ENCODE measurements around the gene SLC31A1.

The SLC31A1 gene

GRCh38 chr9:113221003-113221799 lies at the start of gene SLC31A1, which contains the start of gene FKBP15:
Gene SLC31A1 (plus strand): TSS chr9:113221544. CDS start chr9:113256149, 34,605 bp downstream.
Gene FKBP15 (minus strand): TSS chr9:113221277. CDS start chr9:113221243, 34 bp downstream.
- peak; percentile 96 for DNase-seq

- DNase-seq: no peak
Observed at GRCh38 chr9:113173341-113173740, 48.0 kb upstream of the SLC31A1 start.

GRCh38 chr9:113176803-113177202 lies 44.5 kb upstream of the SLC31A1 start:
- DNase-seq: no peak

GRCh38 chr9:113177251-113177650 lies 44.1 kb upstream of the SLC31A1 start:
- no peak for DNase-seq

- DNase-seq: no peak
Observed at GRCh38 chr9:113178087-113178486, 43.3 kb upstream of the SLC31A1 start.

GRCh38 chr9:113179839-113180238 lies 41.5 kb upstream of the SLC31A1 start:
- DNase-seq: no peak

GRCh38 chr9:113181165-113181564 lies 40.2 kb upstream of the SLC31A1 start:
- DNase-seq: no peak

- no peak for DNase-seq
Observed at GRCh38 chr9:113183956-113184488, 37.3 kb upstream of the SLC31A1 start.

- no peak for DNase-seq
Observed at GRCh38 chr9:113184539-113184938, 36.8 kb upstream of the SLC31A1 start.

- no peak for DNase-seq
Observed at GRCh38 chr9:113185271-113185670, 36.1 kb upstream of the SLC31A1 start.

GRCh38 chr9:113186137-113186755 lies 35.1 kb upstream of the SLC31A1 start:
- DNase-seq: no peak

GRCh38 chr9:113187929-113188595 lies 33.3 kb upstream of the SLC31A1 start:
- no peak for DNase-seq

- DNase-seq: no peak
Observed at GRCh38 chr9:113192455-113192854, 28.9 kb upstream of the SLC31A1 start.

GRCh38 chr9:113199683-113200329 lies 21.5 kb upstream of the SLC31A1 start:
- no peak for DNase-seq

- DNase-seq: no peak
Observed at GRCh38 chr9:113205432-113205831, 15.9 kb upstream of the SLC31A1 start.

- DNase-seq: no peak
Observed at GRCh38 chr9:113205861-113206260, 15.5 kb upstream of the SLC31A1 start.

GRCh38 chr9:113210815-113211214 lies 10.5 kb upstream of the SLC31A1 start:
- DNase-seq: no peak

GRCh38 chr9:113215132-113215531 lies 6.2 kb upstream of the SLC31A1 start:
- no peak for DNase-seq

GRCh38 chr9:113216406-113216805 lies 4.9 kb upstream of the SLC31A1 start:
- no peak for DNase-seq

- DNase-seq: no peak
Observed at GRCh38 chr9:113219186-113219936, 2.0 kb upstream of the SLC31A1 start.

- DNase-seq: no peak
Observed at GRCh38 chr9:113219969-113220368, 1.4 kb upstream of the SLC31A1 start.

GRCh38 chr9:113220467-113221002 lies 809 bp upstream of the SLC31A1 start:
- no peak for DNase-seq

All from DMS153 (cell line).